ENCODE results near the gene CCL16. TPM values are rescaled to one million over a fixed set of nuclear protein-coding genes. Genes with fewer than 3 reads are reported as not detected.

The CCL16 gene
- total RNA-seq, 3 donors from 2014 or later, result 0.48 TPM; not detected in 2

DNA sequence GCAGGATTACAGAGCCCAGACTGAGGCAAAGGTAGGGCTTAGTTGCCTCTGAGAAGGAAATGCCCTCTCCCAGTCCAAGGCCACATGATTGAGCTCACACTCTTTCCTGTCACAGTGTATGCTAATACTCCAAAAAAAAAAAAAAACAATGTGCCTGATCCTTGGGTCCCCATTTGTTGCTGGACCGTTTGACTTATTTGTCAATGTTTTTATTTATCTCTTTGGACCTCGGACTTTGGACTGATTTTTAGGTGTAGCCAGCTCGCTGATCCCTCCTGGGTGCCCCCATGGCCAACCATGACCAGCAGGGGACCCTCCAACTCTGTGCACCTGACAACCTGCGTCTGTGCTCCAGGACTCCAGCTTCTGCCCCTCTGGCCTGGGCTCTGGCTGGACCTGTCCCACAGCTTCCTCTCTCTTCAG, 622 bp upstream of the CCL16 start:
- DNase-seq (ENCODE audit: low spot score in 2 of 2), result no peak
- Histone ChIP-seq H3K4me1 (no peaks in the 10 kb centered on the region), H3K27me3 (no peaks in the 10 kb centered on the region), H3K9me3 (no peaks in the 10 kb centered on the region), H3K4me3 (no peak overlapping the region), H3K36me3 (no peaks in the 10 kb centered on the region), H3K27ac (no peak overlapping the region)
- TF ChIP-seq POLR2A (IDR thresholded peaks at IDR 0.05), result no peak
- TF ChIP-seq, protein P1, sequence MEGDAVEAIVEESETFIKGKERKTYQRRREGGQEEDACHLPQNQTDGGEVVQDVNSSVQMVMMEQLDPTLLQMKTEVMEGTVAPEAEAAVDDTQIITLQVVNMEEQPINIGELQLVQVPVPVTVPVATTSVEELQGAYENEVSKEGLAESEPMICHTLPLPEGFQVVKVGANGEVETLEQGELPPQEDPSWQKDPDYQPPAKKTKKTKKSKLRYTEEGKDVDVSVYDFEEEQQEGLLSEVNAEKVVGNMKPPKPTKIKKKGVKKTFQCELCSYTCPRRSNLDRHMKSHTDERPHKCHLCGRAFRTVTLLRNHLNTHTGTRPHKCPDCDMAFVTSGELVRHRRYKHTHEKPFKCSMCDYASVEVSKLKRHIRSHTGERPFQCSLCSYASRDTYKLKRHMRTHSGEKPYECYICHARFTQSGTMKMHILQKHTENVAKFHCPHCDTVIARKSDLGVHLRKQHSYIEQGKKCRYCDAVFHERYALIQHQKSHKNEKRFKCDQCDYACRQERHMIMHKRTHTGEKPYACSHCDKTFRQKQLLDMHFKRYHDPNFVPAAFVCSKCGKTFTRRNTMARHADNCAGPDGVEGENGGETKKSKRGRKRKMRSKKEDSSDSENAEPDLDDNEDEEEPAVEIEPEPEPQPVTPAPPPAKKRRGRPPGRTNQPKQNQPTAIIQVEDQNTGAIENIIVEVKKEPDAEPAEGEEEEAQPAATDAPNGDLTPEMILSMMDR (IDR thresholded peaks at IDR 0.05), result no peak
- TF ChIP-seq POLR2AphosphoS5 (IDR thresholded peaks at IDR 0.05), result no peak
- intact Hi-C loops (cut with DNase I; ENCODE audit: low total_unique reads), result loop anchor here (2.0 kb wide), 1 partner anchor 35 kb away; the partner anchor contains the start of gene CCL23

DNA sequence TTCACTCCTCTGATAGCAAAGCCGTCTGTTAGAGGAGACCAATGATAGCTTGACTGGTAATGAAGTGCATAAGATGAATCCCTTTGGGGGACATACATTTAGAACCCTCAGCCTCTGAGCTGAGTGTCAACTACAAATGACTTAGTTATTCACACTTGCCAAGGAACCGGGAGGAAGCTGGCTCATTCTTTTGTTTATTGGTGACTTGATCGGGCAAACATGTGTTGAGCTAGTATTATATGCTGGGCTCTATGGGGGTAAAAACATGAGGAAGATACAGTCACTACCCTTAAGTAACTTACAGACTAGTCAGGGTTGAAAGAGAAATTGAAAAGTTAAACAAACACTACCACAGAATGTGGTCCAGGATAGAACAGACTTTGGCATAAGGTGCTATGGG, 3.0 kb downstream of the CCL16 start:
- Histone ChIP-seq H3K27ac (no peak overlapping the region), H3K9me3 (no peaks in the 10 kb centered on the region), H3K36me3 (no peaks in the 10 kb centered on the region), H3K4me3 (no peak overlapping the region), H3K27me3 (no peaks in the 10 kb centered on the region), H3K4me1 (no peaks in the 10 kb centered on the region)
- no peak for DNase-seq (ENCODE audit: low spot score in 2 of 2)
- intact Hi-C loops (cut with DNase I; ENCODE audit: low total_unique reads), result no loop called here
- TF ChIP-seq POLR2AphosphoS5 (IDR thresholded peaks at IDR 0.05), result no peak
- TF ChIP-seq, protein P1 (IDR thresholded peaks at IDR 0.05), result no peak
- no peak for TF ChIP-seq POLR2A (IDR thresholded peaks at IDR 0.05)

DNA sequence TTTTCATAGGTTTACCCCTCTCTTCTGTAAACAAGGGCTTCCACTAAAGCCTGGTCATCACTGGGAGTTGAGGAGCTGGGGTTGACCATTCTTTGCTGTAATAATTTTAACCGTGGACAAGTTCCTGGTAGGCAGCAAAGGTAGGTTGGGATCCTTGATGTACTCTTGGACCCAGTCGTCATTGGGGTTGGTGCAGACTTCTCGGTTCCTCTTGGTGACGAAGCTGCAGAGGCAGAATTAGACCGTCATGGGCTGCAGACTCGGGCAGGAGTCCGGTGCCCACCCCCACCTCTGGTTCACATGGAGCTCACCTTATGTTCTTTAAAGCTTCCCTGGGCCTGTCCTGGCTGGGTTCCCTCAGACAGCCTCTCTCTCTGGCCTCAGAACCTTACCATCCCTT, 3.8 kb downstream of the CCL16 start:
- Histone ChIP-seq H3K9me3 (no peaks in the 10 kb centered on the region), H3K27ac (no peak overlapping the region), H3K4me1 (no peaks in the 10 kb centered on the region), H3K4me3 (no peak overlapping the region), H3K27me3 (no peaks in the 10 kb centered on the region), H3K36me3 (no peaks in the 10 kb centered on the region)
- intact Hi-C loops (cut with DNase I; ENCODE audit: low total_unique reads), result no loop called here
- no peak for DNase-seq (ENCODE audit: low spot score in 2 of 2)
- TF ChIP-seq, protein P1 (IDR thresholded peaks at IDR 0.05), result no peak
- no peak for TF ChIP-seq POLR2AphosphoS5 (IDR thresholded peaks at IDR 0.05)
- no peak for TF ChIP-seq POLR2A (IDR thresholded peaks at IDR 0.05)

DNA sequence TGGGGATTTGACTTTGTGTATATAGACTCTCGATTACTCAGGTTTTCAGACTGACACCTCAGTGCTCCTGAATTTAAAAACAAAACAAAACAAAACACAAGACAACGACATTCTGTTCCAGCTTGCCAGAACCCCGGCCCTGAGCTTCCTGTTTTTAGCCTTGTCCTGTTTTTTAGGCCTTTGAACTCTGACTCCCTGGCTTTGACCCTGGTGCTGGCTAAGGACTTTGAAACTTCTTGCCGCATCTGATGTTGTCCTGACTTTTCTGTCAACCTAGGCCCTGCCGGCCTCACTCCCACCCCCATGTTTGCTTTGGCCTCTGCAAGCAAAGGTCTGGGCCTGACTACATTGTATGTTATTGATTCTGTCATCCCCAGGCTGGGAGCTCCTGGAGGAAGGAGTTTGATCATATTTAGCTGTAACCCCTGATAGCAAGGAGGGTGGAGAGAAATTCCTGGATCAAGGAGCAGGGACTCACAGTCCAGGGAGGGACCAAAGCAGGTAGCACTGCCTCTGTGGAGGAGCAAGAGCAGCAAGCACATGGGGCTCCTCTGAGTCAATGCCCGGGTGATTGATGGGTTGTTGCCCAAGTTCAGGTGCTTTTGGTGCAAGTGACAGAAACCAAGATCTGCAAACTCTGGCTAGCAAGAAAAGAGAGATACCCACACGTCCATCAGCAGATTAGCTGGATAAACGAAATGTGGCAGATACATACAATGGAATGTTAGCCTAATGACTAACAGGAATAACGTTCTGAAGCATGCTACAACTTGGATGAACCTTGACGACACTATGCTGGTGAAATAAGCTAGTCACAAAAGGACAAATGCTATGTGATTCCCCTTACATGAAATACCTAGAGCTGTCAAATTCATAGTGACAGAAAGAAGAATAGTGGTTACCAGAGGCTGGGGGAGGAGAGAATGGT, 7.7 kb downstream of the CCL16 start:
- TF ChIP-seq POLR2A (IDR thresholded peaks at IDR 0.05) (no peak), POLR2AphosphoS5 (IDR thresholded peaks at IDR 0.05) (no peak)
- TF ChIP-seq, protein P1 (IDR thresholded peaks at IDR 0.05), result no peak
- no peaks in the 10 kb centered on the region for H3K27me3 ChIP-seq

DNA sequence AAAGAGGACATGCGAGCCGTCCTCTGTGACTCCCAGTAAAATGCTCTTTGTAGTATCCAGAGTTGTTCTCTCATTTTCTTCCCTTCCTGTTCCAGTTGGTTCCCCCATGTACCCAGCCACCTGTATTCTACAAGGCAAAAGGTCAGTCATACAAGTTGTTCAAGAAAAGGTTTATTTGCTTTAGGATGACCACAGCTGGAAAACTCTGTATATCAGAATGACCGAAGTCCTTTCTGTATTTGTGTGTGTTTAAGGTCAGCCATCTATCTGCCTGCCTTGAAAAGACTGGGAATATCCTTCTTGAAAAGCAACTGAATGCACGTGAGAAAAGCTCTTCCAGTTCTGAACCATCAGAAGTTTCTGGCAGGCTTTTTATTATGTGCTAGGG, 8.4 kb downstream of the CCL16 start:
- no peak overlapping the region for H3K4me3 ChIP-seq
- H3K9me3 ChIP-seq, result no peaks in the 10 kb centered on the region
- TF ChIP-seq POLR2A (IDR thresholded peaks at IDR 0.05), result no peak
- TF ChIP-seq POLR2AphosphoS5 (IDR thresholded peaks at IDR 0.05), result no peak
- TF ChIP-seq, protein P1 (IDR thresholded peaks at IDR 0.05), result no peak
- H3K4me1 ChIP-seq, result no peaks in the 10 kb centered on the region
- no peaks in the 10 kb centered on the region for H3K27me3 ChIP-seq
- no peaks in the 10 kb centered on the region for H3K36me3 ChIP-seq
- intact Hi-C loops (cut with DNase I; ENCODE audit: low total_unique reads), result loop anchor here (2.0 kb wide), 1 partner anchor 504 kb away; no protein-coding TSS in a partner anchor
- no peak for DNase-seq (ENCODE audit: low spot score in 2 of 2)
- H3K27ac ChIP-seq, result peak overlapping the region in 1 of 2 donors; percentile 21

More for the DNA sequence above, 7.7 kb downstream of the CCL16 start:
- Histone ChIP-seq H3K4me1 (no peaks in the 10 kb centered on the region), H3K9me3 (no peaks in the 10 kb centered on the region), H3K4me3 (no peak overlapping the region), H3K27ac (no peak overlapping the region), H3K36me3 (no peaks in the 10 kb centered on the region)
- intact Hi-C loops (cut with DNase I; ENCODE audit: low total_unique reads), result loop anchor here (2.0 kb wide), 1 partner anchor 503 kb away; no protein-coding TSS in a partner anchor
- no peak for DNase-seq (ENCODE audit: low spot score in 2 of 2)
